NCI-H2107 treated with DMSO at 0.1 percent for 48 hours (cell line): ENCODE data around the gene ALAD.

Source experiments
- DNase-seq: peaks from one replicate; lab custom pipeline; 2025; ENCODE audit not compliant: unreplicated experiment; lab: John Stamatoyannopoulos, UW

Gene ALAD

DNA sequence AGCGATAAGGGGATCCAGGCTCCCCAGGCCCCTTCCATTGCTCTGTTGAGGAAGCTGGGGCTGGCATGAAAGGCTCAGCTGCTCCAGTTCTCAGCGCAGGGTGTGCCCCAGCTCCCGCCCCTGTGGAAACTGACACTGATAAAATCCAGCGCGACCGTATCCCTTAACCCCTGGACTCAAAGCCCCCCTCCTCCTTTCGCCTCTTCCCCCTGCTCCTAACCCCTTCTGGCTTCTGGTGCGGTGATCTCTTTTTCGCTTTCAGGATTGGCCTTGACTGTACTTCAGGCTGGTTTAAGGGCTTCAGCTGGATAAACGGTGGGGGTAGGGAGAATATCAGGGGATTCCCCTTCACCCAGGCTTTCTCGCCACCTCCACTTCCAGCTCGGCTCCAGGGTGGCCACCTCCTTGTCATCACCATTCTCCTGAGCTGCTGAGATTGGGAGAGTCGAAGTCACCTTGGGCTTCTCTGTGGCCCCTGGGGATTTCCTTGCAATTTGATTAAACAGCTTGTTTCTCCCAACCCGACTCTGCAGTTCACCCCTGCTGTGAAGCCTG, 50.9 kb downstream of the ALAD start:
- peak; percentile 35 for DNase-seq

DNA sequence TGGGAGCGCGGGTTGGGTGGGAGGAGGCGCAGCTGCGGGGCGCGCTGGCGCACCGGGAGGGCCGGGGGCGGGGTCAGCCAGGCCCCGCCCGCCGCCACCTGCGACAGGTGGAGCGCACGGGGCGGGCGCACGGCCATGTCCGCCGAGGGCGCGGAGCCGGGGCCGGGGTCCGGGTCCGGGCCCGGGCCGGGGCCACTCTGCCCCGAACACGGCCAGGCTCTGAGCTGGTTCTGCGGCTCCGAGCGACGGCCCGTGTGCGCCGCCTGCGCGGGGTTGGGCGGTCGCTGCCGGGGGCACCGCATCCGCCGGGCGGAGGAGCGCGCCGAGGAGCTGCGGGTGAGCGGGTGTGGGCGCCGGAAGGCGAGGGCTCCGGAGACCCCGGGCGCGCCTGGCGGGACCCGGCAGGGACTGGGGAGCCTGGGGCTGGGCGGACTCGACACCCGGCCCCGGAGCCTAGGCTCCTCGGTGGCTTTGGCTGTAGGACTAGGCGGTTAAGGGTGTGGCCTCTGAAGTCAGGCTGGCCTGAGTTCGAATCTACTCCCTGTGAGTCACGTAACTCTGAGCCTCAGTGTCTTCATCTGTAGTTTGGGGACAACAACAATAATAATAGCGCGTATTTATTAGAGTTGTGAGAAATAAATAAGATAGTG, 51.5 kb downstream of the ALAD start, which contains the start of gene BSPRY:
TSS of gene BSPRY (plus strand) at position 97 of the 650 bp plus-strand sequence. CDS start at position 136, 39 bp downstream.
- DNase-seq, result no peak

DNA sequence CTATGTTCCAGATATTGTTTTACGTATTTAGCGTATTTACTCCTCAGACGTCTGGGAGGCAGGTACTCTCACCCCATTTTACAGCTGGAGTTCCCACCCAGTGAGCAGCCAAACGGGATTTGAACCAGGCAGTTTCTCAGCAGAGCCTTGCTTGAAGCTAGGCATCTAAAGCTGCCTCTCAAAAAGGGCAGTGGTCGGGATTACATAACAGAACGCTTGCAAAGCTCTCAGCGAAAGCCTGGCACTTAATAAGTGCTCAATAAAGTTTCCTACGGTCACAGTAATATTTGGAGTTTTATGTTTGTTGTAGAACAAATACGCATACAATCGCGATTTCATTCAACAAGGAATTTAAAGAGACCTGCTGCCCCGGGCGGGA, 52.0 kb downstream of the ALAD start:
- peak; percentile 16 for DNase-seq

DNA sequence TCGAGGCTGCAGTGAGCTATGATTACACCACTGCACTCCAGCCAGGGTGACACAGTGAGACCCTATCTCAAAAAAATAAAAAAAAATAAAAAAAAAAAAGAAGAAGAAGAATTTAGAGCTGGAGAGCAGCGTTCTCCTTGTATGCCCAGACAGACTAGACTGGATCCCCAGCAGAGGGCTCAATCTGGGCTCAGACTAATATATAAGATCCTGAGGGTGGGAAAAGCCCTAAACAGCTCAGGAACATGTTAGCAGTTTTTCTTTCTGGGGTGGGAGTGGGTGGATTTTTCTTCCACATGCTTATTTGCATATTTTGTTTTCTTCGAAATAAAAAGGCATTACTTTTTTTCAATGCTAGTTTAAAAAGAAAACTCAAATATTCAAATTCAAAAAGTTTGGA, 52.6 kb downstream of the ALAD start:
- no peak for DNase-seq

DNA sequence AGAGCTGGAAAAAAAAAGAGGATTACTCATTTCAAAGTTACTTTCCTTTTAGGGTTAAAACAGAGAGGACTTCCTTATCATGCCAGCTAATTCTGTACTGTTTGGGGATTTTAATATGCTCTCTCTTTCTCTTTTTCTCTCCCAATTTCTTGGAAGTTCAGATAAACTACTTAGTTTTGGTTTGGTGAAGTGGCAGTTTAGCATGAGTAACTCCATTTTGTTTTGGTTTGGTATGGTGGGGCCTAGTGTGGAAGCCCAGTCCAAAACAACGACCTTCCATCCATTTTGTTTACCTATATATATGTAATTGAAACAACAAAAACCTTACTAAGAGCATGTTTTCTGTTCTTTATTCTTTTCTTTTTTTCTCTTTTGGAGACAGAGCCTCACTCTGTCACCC, 55.4 kb downstream of the ALAD start:
- DNase-seq, result no peak

DNA sequence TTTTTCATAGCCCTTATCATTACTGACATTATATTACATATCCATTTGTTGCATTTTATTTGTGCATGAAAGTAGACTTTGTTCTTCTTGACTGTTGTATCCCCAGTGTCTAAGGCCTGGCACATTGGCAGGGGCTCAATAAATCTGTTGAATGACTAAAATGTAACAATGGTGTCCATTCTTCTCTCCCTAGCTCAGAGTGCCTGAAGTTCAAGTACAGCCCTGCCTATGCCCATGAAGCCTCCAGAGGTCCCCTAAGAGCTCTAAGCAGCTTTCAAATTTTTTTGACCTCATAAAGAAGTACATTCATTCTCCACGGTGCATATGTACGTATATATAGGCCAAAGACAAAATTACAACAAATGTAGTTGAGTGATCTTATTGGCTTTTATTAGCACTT, 55.9 kb downstream of the ALAD start:
- no peak for DNase-seq

DNA sequence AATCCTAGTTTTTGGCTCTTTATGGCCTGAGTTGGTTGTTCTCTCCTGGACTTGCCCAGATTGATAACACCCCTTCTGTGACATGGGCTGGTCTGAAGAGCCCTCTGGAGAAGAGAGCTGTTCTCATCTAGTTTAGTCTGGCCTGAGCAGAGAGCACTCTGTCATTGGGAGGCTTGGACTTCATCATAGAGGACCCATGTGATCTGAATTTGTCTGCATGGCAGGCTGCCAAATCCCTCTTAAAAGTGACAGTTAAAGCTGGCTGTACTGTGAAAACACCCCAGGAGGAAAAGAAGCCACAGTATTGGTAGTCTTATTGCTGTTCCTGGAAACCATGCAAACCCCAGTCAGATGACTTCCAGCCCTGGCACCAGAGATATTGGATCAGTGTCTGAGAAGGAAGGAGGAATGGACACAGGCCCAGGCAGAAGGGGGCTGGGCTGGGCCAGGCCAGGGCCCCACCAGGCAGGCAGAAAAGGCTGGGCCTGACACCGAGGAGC, 57.3 kb downstream of the ALAD start:
- DNase-seq, result peak; percentile 88

DNA sequence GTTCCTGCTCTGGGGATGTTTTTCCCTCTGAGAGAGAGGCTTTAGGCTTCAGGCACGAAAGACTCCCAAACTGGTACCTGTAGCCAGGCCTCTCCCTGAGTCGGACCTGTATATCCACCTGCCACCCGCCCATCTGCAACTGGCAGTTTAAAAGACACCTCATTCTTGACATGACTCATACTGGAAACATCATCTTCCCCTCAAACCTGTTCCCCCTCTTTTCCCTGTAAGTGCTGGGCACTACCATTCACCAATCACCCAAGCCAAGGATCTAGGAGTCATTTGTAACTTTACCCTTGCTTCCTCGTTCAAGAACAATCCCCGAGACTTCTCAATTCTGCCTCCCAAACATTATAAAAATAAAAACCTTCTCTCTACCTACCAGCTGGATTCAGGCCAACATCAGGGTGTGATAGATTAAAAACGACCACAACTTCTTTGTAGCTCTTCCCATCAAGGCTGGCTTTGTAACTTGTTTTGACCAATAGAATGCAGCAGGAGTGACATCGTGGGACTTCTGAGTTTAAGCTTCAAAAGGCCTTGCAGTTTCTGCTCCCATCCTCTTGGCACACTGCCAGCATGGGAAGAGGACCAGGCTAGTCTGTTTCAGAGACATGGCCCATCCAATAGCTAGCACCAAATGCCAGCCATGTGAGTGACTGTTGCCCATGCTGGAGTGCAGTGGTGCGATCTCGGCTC, 59.2 kb downstream of the ALAD start:
- no peak for DNase-seq

DNA sequence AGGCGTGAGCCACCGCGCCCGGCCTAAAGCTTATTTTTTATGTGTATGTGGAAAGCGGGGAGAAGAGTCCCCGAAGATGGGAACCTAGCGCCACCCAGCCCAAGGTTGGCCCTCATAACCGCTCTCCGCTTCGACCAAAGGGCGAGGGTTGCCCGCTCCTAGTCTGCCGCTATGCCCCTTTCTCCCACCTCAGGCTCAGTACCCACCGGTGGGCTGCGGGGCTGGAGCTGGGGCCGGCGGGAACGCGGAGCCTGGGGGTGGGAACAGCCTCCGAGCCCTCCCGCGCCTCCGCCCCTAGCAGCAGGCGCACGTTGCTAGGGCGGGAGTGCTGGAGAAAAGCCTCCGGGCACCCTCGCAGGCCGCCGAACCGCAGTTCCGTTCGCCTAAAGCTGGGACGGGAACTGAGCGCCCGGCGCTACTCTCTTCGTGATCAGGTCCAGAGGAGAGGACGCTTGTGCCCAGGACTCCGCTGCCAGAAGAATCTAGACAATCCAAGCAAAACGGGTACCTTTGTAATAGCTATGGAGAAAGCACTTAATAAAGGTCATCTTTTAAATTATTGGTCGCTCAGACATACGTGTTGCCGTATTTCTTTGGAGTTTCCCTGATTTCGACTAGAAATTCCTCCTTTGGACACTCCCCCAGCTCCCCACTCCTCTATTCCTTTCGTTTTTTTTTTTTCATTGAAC, 60.9 kb downstream of the ALAD start, which contains the start of gene WDR31:
TSS of gene WDR31 (minus strand) at position 265 of the 689 bp plus-strand sequence. CDS start 8,253 bp downstream, outside the sequence.
- peak; percentile 41 for DNase-seq

DNA sequence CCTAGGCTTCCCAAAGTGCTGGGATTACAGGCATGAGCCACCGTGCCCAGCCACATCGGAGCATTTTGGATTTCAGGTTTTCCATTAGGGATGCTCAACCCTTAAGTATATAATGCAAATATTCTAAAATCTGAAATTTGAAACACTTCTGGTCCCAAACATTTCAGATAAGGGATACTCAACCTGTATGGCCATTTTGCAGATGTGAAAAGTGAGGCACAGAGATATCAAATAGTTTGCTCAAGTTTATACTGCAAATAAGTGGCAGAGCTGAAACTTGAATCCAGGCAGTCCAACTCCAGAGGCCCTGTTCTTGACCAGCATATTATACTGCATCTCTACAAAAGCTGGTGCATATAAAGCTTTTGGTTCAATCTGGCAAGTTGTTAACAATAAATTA, 63.4 kb downstream of the ALAD start:
- DNase-seq, result no peak
